Tibial artery (tissue), 4 donors: Measurements from ENCODE around the gene TECRL.

Experiments
- DNase-seq, 2 donors: peaks; one replicate each; pipeline ENCODE4 v3.0.0-alpha.2; 2019
- H3K27ac ChIP-seq, 2 donors: fragments of 200-600 bp; sonication (generic) in 1 of 2; 1 replicate in 1 of 2; 2 replicates in 1 of 2; pipeline ENCODE4 v1.5.1; 2018 to 2019; ENCODE audit warnings: mild to moderate bottlenecking in 1 of 2
- H3K27me3 ChIP-seq, 2 donors: fragments of 200-600 bp; sonication (generic) in 1 of 2; one replicate each; pipeline versions ENCODE4 v1.5.1 to v1.6.0; 2016 to 2019
- H3K36me3 ChIP-seq, 3 donors: fragments of 200-600 bp; sonication (generic) in 2 of 3; one replicate each; pipeline ENCODE4 v1.5.1; 2016 to 2019; ENCODE audit warnings: mild to moderate bottlenecking in 2 of 3
- H3K4me1 ChIP-seq, 4 donors: fragments of 200-600 bp; sonication (generic) in 2 of 4; 1 replicate in 3 of 4; 2 replicates in 1 of 4; pipeline ENCODE4 v1.5.1; 2016 to 2019
- H3K4me3 ChIP-seq, 2 donors: fragments of 200-600 bp; sonication (generic) in 1 of 2; 1 replicate in 1 of 2; 2 replicates in 1 of 2; pipeline ENCODE4 v1.5.1; 2018 to 2019; ENCODE audit warnings: mild to moderate bottlenecking in 2 of 2
- H3K9me3 ChIP-seq, 3 donors: fragments of 200-600 bp; sonication (generic) in 1 of 3; one replicate each; pipeline ENCODE4 v1.5.1; 2016 to 2019
- intact Hi-C: fragments of 100-400 bp; cut with DNase I; formaldehyde crosslinking; loops from one replicate; pipeline ENCODE4 v1.15.0; 2023; ENCODE audit warnings: low total_unique reads
- TF ChIP-seq, protein P1 (sequence below), 2 experiments: fragments of 200-600 bp in 1 of 2; fragments of 450-650 bp in 1 of 2; IDR thresholded peaks; one replicate each; pipeline ENCODE4 v1.5.1; 2017 to 2019; ENCODE audit warnings: antibody characterized with exemption in 2 of 2, mild to moderate bottlenecking in 1 of 2, moderate library complexity in 1 of 2

Gene TECRL

DNA sequence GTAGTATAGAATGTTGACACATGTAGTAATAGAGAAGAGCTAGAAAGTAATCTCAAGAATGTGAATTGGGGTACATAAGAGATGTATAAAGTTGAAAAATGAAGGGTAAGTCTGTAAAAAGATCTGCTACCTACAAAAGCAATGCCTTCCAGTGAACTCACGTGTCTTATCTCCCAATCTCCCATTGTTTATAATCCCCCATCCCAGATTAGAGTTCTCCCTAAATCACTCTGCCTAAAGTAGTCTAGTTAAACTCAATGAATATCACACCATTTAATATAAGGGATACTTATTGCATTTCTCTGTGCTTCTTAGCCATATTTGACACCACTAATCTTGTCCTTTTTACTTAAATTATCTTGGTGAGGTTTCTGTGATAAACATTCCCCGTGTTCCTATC lies 6.6 kb downstream of the TECRL start:
- TF ChIP-seq, protein P1, sequence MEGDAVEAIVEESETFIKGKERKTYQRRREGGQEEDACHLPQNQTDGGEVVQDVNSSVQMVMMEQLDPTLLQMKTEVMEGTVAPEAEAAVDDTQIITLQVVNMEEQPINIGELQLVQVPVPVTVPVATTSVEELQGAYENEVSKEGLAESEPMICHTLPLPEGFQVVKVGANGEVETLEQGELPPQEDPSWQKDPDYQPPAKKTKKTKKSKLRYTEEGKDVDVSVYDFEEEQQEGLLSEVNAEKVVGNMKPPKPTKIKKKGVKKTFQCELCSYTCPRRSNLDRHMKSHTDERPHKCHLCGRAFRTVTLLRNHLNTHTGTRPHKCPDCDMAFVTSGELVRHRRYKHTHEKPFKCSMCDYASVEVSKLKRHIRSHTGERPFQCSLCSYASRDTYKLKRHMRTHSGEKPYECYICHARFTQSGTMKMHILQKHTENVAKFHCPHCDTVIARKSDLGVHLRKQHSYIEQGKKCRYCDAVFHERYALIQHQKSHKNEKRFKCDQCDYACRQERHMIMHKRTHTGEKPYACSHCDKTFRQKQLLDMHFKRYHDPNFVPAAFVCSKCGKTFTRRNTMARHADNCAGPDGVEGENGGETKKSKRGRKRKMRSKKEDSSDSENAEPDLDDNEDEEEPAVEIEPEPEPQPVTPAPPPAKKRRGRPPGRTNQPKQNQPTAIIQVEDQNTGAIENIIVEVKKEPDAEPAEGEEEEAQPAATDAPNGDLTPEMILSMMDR (IDR thresholded peaks at IDR 0.05) = no peak
- Histone ChIP-seq H3K4me1 (no peaks in the 10 kb centered on the region), H3K36me3 (no peaks in the 10 kb centered on the region), H3K4me3 (no peak overlapping the region), H3K27me3 (no peaks in the 10 kb centered on the region), H3K9me3 (no peaks in the 10 kb centered on the region), H3K27ac (no peak overlapping the region)
- intact Hi-C loops = no loop called here
- no peak for DNase-seq

DNA sequence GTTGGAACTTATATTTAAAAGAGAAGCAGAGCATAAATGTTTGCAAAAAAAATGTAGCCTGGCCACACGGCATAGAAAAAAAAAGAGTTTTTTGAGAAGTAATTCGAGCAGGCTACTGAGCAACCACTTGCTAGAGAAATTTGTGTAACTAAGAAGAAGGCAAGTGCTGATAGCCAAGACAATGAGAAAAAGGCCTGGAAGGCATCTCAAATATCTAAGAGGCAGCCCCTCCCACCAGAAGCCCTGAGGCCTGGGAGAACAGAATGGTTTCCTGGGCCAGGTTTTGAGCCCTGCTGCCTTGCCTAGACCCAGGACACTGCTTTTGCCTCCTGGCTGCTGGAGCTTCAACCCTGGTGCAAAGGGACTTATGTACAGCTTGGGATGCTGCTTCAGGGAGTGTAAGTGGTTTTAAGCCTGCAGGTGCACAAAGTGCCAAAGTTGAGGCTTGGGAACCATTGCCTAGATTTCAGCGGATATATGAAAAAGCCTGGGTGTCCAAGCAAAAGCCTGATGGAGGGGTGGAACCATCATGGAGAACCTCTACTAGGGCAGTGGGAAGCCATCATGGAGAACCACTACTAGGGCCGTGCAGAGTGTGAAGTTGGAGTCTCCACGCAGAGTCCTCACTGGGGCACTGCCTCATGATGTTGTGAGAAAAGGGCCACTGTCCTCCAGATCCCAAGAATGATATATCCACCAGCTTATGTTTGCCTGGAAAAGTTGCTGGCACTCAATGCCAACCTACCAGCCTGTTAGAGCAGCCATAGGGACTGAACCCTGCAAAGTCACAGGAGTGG lies 9.7 kb downstream of the TECRL start:
- Histone ChIP-seq H3K36me3 (no peaks in the 10 kb centered on the region), H3K9me3 (no peaks in the 10 kb centered on the region), H3K4me1 (no peaks in the 10 kb centered on the region), H3K27ac (no peak overlapping the region), H3K27me3 (no peaks in the 10 kb centered on the region), H3K4me3 (no peak overlapping the region)
- no peak for DNase-seq
- TF ChIP-seq, protein P1 (IDR thresholded peaks at IDR 0.05) = no peak
- intact Hi-C loops = no loop called here

DNA sequence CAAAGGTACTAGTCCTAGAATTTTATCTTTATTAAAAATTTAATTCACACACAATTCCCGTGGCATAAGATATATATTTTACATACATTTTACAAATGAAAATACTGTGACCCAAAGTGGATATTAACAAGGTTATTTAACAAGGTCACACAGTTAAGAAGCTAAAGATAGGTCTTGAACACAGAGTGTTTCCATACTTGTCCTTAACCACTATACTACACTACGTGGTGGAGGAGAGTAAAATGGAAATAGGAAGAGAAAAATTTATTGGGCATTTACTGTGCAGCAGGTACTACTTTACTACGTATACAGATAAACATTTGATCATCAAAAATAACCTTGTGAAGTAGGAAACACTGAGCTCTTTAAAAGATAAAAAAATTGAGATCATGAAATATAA lies 14.8 kb downstream of the TECRL start:
- no peak overlapping the region for H3K4me3 ChIP-seq
- intact Hi-C loops = no loop called here
- no peak for DNase-seq
- no peaks in the 10 kb centered on the region for H3K27me3 ChIP-seq
- no peaks in the 10 kb centered on the region for H3K9me3 ChIP-seq
- TF ChIP-seq, protein P1 (IDR thresholded peaks at IDR 0.05) = no peak
- H3K4me1 ChIP-seq = no peaks in the 10 kb centered on the region
- H3K36me3 ChIP-seq = no peaks in the 10 kb centered on the region
- H3K27ac ChIP-seq = no peak overlapping the region

DNA sequence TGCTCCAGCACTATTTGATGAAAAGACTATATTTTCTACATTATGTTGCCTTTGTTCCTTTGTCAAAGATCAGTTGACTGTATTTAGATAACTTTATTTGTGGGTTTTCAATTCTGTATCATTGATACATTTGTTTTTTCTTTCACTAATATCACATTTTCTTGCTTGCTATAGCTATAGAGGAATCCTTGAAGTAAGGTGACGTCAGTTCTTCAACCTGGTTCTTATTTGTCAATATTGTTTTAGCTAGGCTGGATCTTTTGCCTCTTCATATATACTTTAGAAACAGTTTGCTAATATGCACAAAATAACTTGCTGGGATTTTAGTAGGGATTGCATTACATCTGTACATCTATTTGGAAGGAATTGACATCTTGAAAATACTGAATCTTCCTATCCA lies 21.0 kb downstream of the TECRL start:
- Histone ChIP-seq H3K4me1 (no peaks in the 10 kb centered on the region), H3K27me3 (no peaks in the 10 kb centered on the region), H3K27ac (no peak overlapping the region), H3K9me3 (no peaks in the 10 kb centered on the region), H3K36me3 (no peaks in the 10 kb centered on the region), H3K4me3 (no peak overlapping the region)
- DNase-seq = no peak
- TF ChIP-seq, protein P1 (IDR thresholded peaks at IDR 0.05) = no peak
- intact Hi-C loops = no loop called here

DNA sequence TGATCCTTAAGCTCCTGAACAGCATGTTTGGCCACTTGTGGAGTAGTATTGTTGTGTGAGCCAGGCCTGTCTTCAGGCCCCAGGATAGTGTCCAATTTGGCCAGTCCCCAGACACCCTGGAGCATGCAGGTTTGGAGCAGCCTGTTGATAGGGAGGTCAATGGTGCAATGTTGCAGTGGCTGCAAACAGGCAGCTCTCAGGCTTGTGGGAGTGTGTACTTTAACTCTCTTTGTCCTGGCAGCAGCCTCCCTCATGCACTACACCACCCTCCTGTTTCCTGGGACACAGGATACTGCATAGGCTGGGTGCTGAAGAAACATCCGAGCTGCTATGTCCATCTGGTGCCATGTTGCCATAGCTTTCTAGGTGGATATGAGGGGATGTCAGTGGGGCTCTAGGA lies 24.0 kb downstream of the TECRL start:
- Histone ChIP-seq H3K4me3 (no peak overlapping the region), H3K36me3 (no peaks in the 10 kb centered on the region), H3K4me1 (no peaks in the 10 kb centered on the region), H3K9me3 (no peaks in the 10 kb centered on the region), H3K27ac (no peak overlapping the region), H3K27me3 (no peaks in the 10 kb centered on the region)
- TF ChIP-seq, protein P1 (IDR thresholded peaks at IDR 0.05) = no peak
- DNase-seq = no peak
- intact Hi-C loops = no loop called here
